Activated T-cell treated with anti-CD3 and anti-CD28 coated beads for 1 hour (primary cell): ENCODE results near the gene CMBL.
"Not testable (repeated sequence)": the region's sequence is repeated elsewhere in the genome, so short reads cannot be mapped to it uniquely, and the experiment has no call there.

Source experiments
- DNase-seq: peaks from one replicate; pipeline ENCODE4 v3.0.0-alpha.2; 2020; ENCODE audit warnings: low read depth

CMBL gene

DNA sequence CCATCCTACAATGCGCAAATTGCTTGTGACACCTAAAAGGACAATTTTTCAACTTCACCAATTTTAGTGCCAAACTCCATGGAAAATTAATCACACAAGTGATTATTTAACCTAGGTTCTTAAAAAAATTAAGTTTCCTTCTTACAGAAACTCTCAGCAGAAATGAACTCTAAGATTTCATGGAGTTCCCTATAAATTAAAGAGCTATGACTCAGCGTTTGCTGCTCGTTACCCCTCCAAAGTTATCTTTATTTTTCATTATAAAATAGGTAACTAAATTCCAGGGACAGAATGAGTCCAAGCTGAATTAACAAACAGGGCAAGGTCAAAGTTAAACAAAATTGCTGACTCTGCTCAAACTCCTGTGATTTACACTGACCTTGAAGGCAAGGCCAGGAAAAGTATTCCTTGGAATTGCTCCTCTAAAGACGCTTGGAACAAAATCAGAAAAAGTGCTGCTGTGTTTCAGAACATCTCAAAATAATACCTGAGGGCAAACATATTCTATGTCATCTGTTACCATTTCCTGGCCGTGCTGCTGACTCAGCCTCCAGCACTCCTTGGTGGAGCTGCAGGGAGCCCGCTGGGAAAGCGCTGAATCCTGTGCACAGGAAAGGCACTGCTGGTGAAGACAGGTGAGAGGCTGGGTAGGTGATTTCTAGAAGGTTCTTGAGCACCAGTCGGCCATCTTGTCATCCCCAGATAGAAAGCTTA lies 2.5 kb upstream of the CMBL start:
- no peak for DNase-seq

DNA sequence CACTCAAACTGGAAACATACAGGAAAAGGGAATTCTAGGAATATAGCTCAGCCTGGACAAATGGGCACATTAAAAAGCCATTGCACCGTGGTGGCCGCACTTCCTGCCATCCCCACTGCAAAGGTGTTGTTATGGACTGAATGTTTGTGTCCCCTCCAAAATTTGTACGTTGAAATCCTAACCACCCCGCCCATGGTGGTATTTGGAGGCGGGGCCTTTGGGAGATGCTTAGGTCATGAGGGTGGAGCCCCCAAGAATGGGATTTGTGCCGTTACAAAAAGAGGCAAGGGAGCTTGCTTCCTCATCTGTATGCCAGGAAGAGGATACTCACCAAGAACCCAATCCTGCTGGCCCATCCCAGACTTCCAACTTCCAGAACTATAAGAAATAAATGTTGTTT lies 1.1 kb upstream of the CMBL start:
- no peak for DNase-seq

DNA sequence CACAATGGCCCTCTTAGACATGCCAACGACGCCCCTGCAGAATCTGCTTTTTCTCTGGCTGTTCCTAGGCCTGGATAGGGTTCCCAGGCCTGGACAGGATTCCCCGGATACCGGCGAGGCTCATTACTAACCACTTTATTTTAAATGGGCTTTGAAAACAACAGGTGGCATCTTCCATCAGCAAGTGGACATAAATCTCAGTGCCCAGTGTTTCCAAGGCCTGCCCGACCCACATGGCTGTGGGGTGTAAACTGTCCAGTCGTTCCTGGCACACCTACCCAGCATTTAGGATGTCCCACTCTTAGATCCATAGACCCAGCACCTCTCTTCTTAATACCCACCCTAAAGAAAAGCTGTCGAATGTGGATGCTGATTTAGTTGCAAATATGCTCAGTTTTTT lies 896 bp downstream of the CMBL start:
- no peak for DNase-seq

DNA sequence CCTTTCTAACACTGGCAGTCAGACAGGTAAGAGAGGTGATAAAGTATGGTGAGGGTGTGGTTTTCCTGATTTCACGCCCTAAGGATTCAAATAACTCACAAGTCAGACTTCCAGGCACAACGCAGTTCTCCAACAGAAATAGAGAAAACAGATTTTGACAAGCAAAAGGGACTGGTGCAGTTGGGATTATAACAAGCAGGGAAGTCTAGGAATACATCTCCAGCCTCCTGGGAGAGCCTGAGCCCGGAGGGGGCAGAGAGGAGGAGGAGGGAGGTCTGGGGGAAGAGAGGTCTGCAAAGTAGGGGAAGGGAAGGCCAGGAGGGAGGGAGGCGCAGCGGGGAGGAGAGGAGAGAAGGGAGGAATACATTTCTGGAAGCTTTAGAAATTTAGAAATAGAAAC lies 1.6 kb downstream of the CMBL start:
- no peak for DNase-seq

DNA sequence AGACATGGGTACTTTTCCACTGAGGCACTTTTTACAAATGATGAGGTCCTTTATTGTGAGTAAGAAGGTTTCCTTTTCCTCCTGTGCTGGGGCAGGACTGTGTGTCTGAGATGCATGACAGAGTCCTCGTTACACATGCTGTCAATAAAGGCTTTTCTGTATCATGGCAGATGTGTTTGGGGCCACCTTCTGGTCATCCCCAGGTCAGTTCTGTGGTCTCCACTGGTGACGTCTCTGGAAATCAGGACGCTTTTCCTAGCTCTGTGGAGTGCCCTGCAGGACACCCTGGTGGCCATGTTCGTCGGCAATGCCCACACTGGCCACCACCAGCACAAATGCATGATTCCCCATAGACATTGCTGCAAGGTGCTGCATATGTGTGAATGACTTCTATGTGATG lies 2.8 kb downstream of the CMBL start:
- DNase-seq = no peak

DNA sequence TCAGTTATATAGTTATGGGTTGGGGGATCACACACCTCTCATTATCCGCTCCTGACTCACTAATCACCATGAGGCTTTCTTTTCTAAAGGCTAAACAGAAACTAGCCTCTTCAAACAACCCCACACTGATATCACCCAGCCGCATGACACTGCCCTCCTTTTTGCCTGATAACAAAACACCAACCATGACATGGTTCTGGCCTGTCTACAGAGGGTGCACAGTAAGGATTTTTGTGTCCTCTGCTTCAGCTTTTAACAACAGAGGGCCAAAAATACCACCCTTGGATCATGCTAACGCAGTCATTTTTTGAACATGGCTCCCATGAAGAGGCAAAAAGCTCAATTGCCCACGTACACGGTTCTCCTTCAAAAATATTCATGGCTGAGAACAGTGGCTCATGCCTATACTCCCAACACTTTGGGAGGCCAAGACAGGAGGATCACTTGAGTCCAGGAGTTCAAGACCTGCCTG lies 4.0 kb downstream of the CMBL start:
- no peak for DNase-seq

DNA sequence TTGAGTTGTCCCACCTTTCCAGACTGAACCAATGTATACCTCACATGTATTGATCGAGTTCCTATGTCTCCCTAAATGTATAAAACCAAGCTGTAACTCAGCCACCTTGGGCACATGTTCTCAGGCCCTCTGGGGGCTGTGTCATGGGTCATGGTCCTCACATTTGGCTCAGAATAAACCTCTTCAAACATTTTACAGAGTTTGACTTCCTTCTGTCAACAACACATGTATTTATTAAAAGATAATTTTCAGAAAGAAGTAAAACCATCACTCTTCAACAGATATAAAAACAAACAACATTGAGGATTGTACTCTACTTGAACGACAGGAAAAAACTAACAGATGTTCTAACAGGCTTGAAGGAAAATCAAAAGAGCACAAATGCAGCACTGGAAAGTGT lies 4.5 kb downstream of the CMBL start:
- no peak for DNase-seq

DNA sequence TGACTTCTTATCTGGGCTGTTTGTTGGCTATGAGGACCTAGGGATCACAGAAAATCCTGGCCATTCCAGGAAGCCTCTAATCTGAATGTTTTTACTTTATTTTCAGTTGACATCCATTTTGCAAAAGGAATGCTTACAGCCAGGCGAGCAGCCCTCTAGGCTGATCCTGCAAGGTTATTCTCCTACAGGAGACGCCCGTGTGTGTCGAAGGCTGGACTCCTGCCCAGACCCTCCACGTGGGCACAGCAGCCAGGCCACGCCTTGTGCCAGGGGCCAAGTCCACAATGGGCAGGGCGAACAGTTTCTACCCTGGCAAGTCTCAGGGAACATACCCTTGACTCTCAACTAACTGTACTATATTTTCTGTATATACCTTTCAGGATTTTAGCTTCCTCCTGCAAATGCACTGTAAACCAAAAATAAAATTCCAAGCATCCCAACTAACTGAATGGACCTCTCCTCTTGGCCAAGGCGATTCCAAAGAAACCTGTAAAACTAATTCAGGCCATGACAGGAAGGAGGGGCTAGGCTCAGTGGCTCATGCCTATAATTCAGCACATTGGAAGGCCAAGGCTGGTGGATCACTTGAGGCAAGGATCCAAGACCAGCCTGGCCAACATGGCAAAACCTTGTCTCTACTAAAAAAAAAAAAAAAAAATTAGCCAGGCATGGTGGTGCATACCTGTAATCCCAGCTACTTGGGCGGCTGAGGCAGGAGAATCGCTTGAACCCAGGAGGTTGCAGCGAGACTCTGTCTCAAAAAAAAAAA lies 5.7 kb downstream of the CMBL start:
- DNase-seq = no peak

DNA sequence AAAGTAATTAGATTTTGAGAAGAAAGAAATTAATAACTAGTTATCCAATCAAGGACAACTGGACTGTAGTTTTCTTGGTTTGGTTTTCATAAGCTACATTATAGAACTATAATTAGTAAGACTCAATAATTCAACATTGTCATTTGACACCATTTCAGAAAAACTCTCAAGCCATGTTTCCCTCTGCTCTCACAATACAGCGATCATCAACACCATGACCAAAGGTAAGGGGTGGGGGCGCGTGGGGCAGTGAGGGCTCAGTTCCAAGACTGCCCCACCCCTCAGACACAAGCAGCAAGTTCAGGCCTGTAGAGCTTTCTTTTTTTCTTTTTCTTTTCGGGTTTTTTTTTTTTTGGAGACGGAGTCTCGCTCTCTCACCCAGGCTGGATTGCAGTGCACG lies 6.4 kb downstream of the CMBL start:
- DNase-seq = no peak

DNA sequence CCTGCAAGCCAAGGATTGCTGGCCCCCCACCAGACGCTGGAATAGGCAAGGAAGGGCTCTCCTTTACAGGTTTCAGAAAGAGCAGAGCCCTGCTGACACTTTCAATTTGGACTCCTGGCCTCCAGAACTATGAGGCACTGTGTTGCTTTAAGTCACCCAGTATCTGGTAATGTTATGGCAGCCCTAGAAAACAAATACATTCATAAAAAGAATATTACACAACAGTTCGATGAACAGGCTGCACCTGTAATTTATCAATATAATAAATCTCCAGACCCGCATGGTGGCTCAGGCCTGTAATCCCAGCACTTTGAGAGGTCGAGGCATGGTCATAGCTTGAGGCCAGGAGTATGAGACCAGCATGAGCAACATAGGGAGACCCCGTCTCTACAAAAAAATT lies 7.5 kb downstream of the CMBL start:
- DNase-seq = no peak

DNA sequence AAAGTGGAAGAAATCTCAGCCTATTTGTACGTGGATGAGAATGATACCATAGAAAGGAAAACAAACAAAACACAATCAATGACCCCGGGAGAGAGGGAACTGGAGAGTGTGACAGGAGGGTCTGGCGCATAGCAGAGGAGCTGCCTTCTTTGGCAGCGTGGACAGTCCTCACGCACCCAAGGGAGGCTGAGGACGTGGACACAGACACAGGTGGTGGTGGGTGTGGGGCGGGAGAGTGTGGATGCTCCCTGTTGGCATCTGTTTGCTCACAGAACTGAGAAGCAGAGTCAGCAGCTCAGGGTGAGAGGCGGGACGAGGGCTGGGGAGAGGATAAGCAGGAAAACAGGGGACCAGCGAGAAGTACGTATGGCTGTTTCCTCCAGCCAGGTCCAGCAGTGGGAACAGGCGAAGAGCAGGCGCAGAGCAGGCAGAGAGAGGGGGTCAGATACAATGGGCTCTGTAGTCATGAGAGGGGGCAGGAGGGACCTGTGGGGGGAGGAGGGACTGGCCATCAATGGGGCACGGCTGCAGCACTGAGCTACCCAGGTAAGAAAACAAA lies 10.0 kb downstream of the CMBL start:
- no peak for DNase-seq

DNA sequence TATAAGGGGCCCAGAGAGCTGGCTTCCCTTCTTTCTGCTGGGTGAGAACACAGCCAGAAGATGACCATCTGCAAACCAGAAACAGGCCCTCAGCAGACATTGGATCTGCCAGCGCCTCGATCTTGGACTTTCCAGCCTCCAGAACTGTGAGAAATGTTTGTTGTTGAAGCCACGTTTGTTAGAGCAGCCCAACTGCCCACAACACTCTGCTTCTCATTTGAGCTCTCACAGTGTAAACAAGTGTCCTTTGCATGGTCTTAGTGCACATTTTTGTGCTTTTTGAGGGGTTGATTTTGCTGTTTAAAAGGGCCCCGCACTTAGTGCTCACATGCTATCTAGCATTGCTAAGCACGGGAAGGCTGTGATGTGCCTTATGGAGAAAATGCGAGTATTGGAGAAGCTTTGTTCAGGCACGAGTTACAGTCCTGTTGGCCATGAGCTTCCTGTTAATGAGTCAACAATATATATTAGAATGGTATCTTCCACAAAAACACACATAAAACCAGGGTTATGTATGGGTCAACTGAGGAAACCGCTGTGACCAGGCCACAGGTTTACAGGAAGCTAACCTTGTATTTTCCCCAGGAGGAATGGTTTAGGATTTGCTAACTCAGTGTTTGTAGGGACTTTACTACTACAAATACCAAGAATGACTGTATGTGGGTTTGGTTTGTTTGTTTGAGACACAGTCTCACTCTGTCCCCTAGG lies 11.9 kb downstream of the CMBL start:
- DNase-seq = no peak

DNA sequence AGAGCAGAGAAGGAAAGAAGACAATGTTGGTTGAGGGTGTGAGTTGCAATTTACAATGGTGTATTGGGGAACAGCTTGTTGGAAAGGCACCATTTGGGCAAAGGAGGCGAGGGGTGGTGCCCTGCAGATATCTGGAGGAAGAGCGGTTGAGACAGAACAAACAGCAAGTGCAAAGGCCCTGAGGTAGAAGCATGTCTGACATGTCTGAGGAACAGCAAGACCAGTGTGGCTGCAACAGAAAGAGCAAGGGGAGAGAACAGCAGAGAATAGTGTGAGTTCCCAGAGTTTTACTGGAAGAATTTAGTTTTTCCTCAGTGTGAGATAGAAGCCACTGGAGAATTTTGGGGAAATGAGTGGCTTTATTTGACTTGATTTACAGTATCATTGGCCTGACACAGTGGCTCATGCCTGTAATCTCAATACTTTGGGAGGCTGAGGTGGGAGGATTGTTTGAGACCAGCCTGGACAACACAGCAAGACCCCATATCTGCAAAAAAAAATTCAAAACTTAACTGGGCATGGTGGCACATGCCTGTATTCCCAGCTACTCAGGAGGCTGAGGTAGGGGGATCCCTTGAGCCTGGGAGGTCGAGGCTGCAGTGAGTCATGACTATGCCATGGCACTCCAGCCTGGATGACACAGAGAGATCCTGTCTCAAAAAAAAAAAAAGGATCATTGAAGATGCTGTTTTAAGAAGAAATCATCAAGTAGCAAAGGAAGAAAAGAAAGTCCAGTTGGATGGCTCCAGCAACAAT lies 13.6 kb downstream of the CMBL start:
- DNase-seq = no peak

DNA sequence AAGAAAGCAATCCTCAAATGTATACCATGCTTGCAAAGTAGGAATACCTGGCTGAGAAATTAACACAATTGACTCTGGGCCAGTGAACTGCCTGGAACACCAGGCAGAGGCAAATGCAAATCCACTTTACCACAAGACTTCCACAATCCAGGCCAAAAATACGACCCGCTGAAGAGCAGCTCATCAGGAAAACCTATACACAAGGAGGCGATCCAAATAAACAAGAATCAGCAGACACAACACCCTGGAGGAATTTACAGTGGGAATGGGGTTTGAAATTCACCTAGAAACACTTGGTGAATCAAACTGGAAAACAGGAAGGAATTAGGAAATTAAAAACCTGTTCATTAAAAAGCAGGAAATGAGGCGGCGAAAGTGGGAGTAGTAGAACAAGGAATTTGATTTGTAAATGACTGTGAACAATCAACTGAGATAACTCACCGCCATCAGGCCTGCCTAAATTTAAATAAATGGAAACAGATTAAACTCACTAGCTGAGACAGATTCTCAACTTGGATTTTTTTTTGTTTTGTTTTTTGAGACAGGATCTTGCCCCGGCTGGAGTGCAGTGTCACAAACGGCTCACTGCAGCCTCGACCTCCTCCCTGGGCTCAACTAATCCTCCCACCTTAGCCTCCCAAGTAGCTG lies 15.9 kb downstream of the CMBL start:
- no peak for DNase-seq

DNA sequence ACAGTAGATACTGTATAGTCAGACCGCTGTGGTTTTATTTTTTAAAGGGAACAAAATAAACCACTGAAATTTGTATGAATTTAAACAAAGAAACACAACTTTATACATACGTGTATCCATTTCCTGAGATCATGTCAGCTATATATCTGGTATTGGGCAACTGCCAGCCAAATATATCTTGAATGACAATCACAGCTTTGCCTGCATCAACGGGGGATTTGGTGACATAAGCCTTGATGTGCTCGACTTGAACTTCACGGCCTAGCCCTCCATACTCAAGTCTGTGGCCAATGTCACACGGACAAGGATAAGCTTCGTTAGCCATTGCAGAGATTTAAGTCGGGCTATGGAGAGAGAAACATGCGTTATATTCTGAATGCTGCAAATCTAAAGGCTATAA lies 17.3 kb downstream of the CMBL start:
- no peak for DNase-seq

DNA sequence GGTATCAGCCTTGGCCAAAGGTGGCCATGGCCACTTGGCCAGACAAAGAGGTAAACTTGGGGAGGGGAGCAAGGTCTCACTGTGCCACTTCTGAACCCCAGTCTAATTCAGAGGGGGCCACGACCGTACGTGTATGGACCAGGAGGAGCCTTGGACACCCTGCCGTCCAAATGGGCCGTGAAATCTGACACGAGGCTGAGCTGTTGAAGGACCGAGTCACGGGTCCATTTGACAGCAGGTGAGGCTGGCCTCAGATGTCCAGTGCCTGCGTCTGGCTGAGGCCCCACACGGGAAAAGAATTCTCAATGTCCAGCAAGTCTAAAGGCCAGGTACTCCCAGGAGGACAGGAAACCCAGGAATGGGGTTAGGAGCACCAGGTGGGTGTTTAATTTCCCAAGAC lies 17.7 kb downstream of the CMBL start:
- DNase-seq = no peak

DNA sequence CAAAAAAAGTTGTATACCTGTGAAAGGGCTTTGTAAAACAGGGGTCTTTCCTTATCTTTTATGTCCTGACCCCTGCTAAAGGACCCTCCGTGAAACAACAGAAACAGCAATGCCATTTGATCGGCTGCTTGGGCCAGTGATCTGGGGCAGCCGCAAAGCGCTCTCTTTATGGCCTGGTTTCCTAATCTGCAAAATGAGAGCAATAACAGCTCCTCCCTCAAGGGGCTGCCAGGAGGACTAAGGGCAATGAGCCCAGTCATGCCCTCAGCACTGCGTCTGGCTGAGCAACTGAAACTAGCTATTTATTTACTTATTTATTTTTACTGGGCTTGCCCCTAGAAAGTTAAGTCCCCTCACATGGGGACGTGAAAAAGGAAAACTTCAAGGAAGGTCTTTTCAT lies 18.3 kb downstream of the CMBL start:
- no peak for DNase-seq

DNA sequence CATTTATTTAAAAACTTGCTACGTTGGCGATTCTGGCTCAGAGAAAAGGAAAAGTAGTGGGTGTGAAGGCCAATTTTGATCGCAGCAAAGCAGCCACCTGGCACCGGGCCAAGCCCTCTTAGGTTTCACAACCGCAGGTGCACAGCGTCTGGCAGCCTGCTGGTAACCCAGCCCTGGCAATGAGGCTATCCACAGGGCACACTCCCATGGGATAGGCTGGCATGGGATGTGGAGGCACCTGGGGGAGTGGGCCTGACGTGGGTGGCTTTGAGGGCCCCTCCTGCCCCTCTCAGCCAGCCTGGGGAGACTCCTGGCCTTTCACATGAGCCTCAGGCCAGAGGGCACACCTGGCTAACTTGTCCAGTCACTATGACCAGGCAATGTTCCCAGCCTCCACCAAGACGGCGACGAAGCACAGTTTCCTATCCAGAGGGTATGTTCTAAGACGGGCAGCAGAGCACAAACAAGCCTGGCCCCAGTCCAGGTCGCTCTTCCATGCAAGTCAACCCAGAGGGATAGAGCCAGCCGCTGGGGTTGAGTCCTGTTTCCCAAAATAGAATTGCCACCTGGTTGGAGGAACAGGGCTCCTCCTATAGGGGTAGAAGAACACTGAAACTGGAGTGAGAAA lies 19.0 kb downstream of the CMBL start:
- DNase-seq = peak; percentile 11

DNA sequence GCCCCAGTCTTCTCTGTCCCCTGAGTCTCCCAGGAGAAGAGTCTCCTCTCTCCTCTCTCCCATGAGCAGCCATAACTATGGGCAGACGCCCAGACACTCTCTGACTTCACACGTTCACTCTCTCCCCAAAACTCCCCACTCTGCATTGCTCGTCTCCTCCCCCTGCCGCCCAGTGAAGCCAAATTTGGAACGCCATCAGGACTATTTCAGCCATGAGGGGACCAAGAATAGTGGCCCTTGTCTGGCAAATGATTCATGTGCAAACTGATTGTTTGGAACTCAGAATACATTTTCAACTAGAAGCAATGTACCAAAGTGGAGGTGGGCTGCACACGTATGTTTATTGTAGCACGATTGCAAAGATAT lies 20.9 kb downstream of the CMBL start:
- DNase-seq = no peak

DNA sequence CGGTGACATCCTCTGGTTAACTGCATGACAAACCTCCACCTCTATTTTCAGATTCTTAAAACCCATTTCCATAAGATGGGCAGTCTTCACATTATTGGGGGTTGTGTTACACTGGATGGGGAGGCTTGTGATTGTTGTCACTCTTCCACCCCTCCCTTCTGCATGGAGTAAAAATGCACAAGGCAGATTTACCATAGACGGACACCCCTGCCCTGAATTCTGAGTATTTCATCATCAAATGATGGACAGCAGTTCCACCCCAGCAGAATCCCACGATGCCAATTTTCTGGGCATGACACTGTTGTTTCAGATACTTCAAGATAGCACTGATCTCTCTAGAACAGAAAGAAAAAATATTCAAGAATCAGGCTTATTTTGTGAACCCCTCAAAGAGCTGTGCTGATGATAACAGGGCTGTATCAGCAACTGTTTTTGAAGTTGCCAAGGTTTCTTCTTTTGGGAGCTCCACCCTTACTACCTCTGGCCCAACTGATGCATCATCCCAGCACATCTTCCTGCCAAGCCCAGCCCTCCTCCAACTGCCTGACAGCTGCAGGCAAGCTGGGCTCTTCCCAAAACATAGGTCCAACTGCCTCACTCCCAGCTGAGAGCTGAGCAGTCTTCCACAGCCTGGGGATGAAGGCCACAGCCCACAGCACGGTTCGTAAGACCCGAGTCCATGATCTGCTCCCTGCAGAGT lies 21.4 kb downstream of the CMBL start:
- DNase-seq = no peak

DNA sequence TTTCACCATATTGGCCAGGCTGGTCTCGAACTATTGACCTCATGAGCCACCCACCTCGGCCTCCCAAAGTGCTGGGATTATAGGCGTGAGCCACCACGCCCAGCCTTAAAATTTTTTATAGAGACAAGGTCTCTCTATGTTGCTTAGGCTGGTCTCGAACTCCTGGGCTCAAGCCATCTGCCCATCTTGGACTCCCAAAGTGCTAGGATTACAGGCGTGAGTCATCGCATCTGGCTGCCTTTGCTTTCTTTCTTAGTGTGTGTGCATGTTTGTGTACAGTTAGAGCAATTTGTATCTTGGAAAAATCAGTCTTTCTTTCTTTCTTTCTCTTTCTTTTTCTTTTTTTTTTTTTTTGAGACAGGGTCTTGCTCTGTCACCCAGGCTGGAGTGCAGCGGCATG lies 22.3 kb downstream of the CMBL start:
- not testable (repeated sequence) for DNase-seq
